ENCODE results near the gene TPBGL. TPM values are rescaled to one million over a fixed set of nuclear protein-coding genes. Genes with fewer than 3 reads are reported as not detected.

Gene TPBGL
- total and polyA plus RNA-seq, 2 of the 4 experiments (the other 2 are of a cell fraction): not detected

GRCh38 chr11:75277211-75277805, 36.7 kb downstream of the TPBGL start:
- no peak overlapping the region for H3K18ac ChIP-seq (ENCODE audit: low read depth, low read length)
- no peak overlapping the region for H3K56ac ChIP-seq (ENCODE audit: extremely low read depth, insufficient read depth, low read length)
- H3K4me3 ChIP-seq (ENCODE audit: insufficient read depth, low read depth, low read length): no peak overlapping the region
- no peak overlapping the region for H3K9ac ChIP-seq (ENCODE audit: low read depth, low read length)
- ATAC-seq (ENCODE audit: low read depth): no peak
- no peaks in the 10 kb centered on the region for H3K27me3 ChIP-seq (ENCODE audit: control insufficient read depth, insufficient read depth, low read length)
- H3K14ac ChIP-seq (replicated peaks; ENCODE audit: low read depth, low read length): no peak overlapping the region
- 82% methylated on average over 4 of the region's 11 CpGs; no CpG with 5 or more reads in 1 of the 2 experiments for WGBS, 2 experiments (ENCODE audit: extremely low coverage in 2 of 2, insufficient read length in 1 of 2)
- no peak overlapping the region for H4K8ac ChIP-seq (ENCODE audit: low read depth in 2 of 2, low read length in 2 of 2)
- TF ChIP-seq BHLHE40 (IDR thresholded peaks at IDR 0.05; ENCODE audit: low read depth, low read length) (no peak), USF2 (IDR thresholded peaks at IDR 0.05; ENCODE audit: low read depth, low read length) (no peak), CTCF (conservative IDR thresholded peaks at IDR 0.05; ENCODE audit: low read depth, low read length) (no peak), RFX5 (IDR thresholded peaks at IDR 0.05; ENCODE audit: low read depth, low read length) (no peak), RCOR1 (IDR thresholded peaks at IDR 0.05; ENCODE audit: insufficient replicate concordance, low read length) (no peak), CEBPB (IDR thresholded peaks at IDR 0.05; ENCODE audit: low read depth, low read length) (no peak), MAZ (IDR thresholded peaks at IDR 0.05; ENCODE audit: borderline replicate concordance, low read depth, low read length) (no peak), ELK1 (IDR thresholded peaks at IDR 0.05; ENCODE audit: borderline replicate concordance, low read depth, low read length) (no peak), FOS (IDR thresholded peaks at IDR 0.05; ENCODE audit: low read depth, low read length) (no peak)
- no peak overlapping the region for H3K4me2 ChIP-seq (ENCODE audit: low read depth, low read length)
- H3K27ac ChIP-seq (ENCODE audit: insufficient read depth, low read length): no peak overlapping the region
- no peak overlapping the region for H2AFZ ChIP-seq (replicated peaks; ENCODE audit: low read length, poor library complexity)
- H4K91ac ChIP-seq (ENCODE audit: insufficient read depth, low read depth, low read length): no peak overlapping the region
- no peak overlapping the region for H2BK15ac ChIP-seq (ENCODE audit: low read depth, low read length)
- no peak for DNase-seq
- no TSS peak for BruUV-seq (replicated peaks)
- dilution Hi-C loops (cut with HindIII; ENCODE audit: low sequenced_read_pairs, unreplicated experiment) (no loop called here), intact Hi-C loops (cut with micrococcal nuclease) (no loop called here), in situ Hi-C loops (cut with MboI; ENCODE audit: low sequenced_read_pairs) (loop anchor here (5.0 to 25.0 kb wide), 2 partner anchors 105 to 260 kb away; partner anchors contain the start of gene GDPD5)
- peaks cover 2% of the 10 kb centered on the region for H3K4me1 ChIP-seq (ENCODE audit: control insufficient read depth, insufficient read depth, low read length)
- no peak overlapping the region for H4K5ac ChIP-seq (ENCODE audit: low read depth, low read length)
- no peak overlapping the region for H2BK5ac ChIP-seq (ENCODE audit: low read depth, low read length, poor library complexity, severe bottlenecking)
- no peak overlapping the region for H2BK20ac ChIP-seq (ENCODE audit: low read depth, low read length)
- no peak overlapping the region for H3K23ac ChIP-seq (ENCODE audit: low read depth, low read length)
- no peak overlapping the region for H3K4ac ChIP-seq (ENCODE audit: low read depth, low read length)
- POLR2A ChIA-PET (ENCODE audit: unreplicated experiment): no interaction called here
- no peaks in the 10 kb centered on the region for H3K79me1 ChIP-seq (ENCODE audit: low read depth in 1 of 2, low read length in 2 of 2)
- no peak overlapping the region for H2AK5ac ChIP-seq (ENCODE audit: low read depth, low read length)
- no peak overlapping the region for H2BK120ac ChIP-seq (ENCODE audit: low read depth, low read length)
- CTCF ChIA-PET: interaction anchor here (0.6 to 0.8 kb wide), 2 partner anchors 107 to 108 kb away, joined by 3 read pairs; no protein-coding TSS in a partner anchor
- H3K36me3 ChIP-seq (ENCODE audit: control insufficient read depth, insufficient read depth, low read length): peaks cover 31% of the 10 kb centered on the region; the same call in 1 of the 2 replicates
- H2AK9ac ChIP-seq (replicated peaks; ENCODE audit: low read depth, low read length, poor library complexity): no peak overlapping the region
- H3K9me3 ChIP-seq (ENCODE audit: control insufficient read depth, insufficient read depth, low read length): no peaks in the 10 kb centered on the region
- peaks cover 3% of the 10 kb centered on the region; the same call in 1 of the 2 replicates for H4K20me1 ChIP-seq (ENCODE audit: insufficient read depth, low read length)
- H3K9me1 ChIP-seq (ENCODE audit: insufficient read depth, low read length): no peaks in the 10 kb centered on the region

Data from IMR-90 (cell line).